Endometrium (tissue), 2 donors: ENCODE measurements around the gene AOPEP.

Source experiments
- FAIRE-seq: peaks from 2 replicates; lab custom pipeline; 2012; peaks lifted over from hg19 to GRCh38; lab: Jason Lieb, UNC
- donor health status: control.
- donor health status: control.

The AOPEP gene

DNA sequence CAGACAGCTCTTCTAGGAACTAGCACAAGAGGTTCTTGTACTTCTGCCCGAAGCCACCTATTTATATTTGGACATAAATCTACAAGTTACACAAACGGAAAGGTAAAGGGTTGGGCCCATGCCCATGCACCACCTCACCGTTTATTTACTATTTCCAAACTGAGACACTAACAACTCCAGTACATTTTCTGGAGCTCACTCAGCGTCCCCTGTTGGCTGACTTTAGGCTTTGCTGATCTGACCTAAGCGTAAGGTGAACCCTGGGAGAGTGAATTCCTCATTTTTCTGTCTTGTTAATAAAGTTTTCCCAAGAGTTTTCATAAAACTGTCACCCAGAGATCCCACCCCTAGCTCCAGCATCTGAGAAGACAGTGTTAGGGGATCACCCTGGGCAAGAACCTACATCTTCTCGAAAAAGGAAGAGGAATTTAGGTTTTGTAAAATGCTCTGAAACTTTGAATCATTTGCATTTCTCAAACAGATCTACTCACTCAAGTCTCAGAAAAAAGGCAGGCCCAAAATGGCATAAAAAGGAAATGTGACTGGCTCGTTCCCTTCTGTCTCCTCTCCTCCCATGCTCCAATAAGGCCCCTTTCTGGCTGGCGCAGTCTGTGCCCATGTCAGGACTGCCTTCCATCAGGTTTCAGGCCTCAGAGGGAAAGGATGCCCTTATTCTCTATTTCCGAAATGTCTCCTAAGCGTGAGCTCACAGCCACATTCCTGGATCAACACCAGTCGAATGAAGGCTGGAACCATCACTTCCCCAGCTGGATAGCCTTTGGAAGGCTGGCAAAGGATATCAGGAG is 389.7 kb downstream of the AOPEP start:
- no peak for FAIRE-seq

DNA sequence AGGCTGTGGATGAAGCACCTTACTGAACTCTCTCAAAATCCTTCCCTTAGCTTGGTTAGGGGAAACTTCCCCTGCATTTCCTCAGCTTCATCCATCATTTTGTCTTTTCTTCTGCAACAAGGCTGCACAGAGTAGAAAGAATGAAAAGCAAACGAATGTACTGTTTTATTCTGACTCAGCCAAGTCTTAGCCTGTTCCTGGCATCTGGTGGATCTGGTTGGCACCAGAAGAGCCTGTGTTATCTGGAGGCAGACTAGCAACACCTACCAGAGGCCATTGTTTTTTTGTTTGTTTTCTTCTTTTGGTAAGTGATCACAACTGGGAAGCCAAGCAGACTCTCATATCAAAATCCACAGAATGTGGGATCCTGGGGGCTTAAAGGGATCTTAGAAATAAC is 390.3 kb downstream of the AOPEP start:
- FAIRE-seq: no peak

DNA sequence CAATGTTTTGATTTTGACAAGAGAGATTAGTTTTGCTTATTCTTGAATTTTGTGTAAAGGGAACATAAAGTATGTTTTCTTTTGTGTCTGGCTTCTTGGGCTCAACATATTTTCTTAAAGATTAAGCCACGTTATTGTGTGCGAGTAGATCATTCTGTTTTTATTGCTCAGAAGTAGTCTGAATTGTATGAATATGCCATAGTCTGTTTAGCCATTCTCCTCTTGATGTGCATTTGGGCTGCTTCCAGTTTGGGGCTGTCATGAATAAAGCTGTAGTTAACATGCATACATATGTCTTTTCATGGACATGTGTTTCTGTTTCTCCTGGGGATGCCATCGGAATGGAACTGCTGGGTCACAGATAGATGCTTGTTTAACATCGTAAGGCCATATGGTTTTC is 392.1 kb downstream of the AOPEP start:
- FAIRE-seq: no peak

DNA sequence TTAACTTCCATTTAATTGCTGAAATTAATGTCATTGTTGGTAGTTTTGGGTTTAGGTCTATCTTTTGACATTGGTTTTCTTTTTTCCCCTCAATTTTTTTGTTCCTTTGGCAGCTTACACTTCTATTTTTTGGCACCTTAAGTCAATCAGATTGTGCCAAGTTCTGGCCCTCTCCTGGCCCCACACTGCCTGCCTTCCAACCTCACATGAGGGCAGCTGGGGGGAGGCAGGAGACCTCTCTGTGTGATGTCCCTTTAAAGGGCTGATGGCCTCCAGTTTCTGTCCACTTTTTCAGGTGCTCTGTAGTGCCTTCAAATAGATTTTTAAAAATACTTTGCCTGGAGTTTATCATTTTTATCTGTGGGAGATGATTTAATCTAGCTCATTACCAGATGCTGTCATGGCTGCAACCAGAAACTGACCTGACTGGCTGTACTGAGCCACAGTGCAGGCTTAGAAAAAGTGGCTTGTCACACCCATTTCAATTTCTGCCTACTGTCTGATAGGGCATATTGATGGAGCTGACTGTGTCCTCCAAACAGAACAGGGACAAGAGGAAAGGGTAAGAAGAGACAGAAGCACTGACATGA is 394.4 kb downstream of the AOPEP start:
- no peak for FAIRE-seq

DNA sequence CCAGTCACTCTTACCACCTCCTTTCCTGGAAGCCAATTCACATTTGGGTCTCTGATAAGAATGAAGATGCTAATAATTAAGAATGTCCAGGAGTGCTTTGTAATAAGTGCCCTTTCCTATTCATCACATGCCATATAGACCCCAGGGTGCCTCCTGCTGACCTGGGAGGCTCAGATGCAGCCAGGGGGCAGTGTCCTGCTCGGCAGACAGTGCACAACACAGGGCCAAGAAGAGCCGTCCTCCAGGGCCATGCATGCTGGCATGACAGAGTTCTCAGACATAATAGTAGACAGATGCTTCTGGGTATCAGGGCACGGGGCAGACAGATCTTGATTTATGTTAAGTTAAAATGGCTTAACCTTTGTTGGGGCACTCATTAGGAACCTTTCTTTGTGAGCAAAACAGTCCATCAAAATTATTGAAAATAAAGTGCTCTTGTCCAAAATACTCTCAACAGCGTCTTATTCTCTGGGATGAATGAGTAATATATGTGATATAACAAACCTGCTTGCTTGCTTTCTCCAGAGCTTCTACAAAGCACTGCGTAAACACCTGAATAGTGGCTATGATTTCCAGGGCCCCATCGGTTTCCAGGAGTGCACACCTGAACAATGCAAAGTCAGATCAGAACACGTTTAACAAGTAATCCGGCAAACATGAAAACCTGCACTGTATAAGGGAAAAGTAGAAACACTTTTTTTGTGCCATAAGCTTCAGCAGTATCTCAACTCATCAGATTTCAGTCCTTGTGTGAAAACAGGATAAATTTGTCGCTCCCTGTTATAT is 398.3 kb downstream of the AOPEP start:
- no peak for FAIRE-seq

DNA sequence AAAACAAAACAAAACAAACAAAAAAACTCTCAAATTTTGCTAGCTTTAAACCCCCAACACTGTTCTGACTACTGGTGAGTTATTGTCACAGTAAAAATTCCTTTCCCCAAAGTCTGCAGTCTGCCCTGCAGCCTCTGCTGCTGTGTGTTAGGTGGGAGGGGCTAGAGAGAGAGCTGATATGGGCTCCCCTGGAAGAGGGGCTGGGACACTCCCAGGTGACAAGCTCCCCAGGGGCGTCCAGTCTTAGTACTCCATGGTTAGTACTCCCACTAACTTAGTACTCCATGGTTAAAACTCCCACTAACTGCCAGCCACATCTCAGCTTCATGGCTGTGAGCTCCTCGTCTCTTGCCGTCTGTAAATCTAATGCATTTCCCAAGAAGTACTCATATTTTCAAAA is 399.2 kb downstream of the AOPEP start:
- no peak for FAIRE-seq

DNA sequence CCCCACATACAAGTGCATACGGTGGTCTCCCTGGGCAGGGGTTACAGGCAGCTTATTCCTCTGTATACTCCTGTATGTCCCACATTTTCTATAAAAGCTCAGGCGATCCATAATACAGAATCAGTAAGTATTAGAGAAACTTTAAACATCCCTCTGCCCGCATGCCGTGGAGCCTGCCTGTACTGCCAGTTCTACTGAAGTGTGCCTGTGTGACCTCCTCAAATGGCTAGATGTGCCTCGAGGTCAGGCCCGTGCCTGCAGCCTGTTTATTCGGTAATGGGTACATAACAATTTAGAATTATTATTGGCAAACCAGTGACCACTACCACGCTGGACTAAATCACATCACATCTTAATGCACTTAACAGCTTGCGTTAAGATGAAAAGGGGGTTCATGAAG is 400.2 kb downstream of the AOPEP start:
- FAIRE-seq: no peak

DNA sequence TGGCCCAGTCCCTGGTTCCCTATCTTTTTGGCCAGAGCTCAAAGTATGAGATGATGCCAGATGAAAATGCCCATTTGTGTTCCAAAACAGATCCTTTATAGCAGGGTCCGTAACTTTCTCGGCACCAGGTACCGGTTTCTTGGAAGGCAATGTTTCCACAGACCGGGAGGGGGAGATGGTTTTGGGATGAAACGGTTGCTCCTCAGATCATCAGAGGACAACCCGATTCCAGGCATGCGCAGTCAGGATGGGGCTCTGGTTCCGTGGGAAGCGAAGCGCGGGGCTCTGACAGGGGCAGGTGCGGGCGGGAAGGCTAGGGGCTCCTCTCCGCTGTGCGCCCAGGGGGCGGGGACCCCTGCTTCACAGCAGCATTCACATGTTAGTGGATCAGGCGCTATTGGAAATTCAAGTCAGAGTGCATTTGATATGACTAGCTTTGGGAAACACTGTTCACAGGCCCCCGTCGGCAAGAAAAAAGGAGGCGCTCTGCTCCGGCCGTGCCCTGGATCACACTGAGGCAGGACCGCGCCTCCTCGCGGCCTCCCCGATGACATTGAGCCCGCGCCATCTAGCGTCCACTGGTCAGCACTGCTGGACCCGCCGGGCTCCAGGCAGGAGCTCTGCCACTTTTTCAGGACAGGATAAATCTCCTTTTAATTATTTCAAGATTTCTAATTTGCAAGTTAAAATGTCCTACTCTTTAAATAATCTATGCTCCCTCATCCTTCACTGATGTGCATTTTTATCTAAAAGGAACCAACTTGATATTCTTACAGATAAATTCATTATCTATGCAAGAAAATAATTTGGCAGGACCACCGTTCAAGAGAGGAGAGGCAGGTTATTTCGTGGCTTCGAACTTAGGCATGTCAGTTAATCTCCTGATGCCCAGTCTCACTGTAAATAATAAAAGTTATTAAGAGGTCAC is 401.0 kb downstream of the AOPEP start:
- peak; percentile 65 for FAIRE-seq

DNA sequence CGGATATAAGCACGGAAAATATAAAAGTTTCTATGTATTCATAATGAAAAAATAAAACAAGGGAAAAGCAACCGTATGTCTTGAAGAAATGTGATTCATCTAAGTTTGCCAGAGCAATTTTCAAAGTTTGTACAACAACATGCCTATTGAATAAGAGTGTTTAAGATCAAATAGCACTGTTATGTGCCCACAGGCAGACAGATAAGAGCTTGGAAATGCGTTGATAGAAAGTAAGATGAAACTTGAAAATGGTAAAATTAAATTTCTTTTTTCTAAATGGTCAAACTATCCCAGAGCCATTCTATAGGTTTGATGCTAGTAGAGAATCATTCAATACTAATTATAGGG is 401.7 kb downstream of the AOPEP start:
- no peak for FAIRE-seq

DNA sequence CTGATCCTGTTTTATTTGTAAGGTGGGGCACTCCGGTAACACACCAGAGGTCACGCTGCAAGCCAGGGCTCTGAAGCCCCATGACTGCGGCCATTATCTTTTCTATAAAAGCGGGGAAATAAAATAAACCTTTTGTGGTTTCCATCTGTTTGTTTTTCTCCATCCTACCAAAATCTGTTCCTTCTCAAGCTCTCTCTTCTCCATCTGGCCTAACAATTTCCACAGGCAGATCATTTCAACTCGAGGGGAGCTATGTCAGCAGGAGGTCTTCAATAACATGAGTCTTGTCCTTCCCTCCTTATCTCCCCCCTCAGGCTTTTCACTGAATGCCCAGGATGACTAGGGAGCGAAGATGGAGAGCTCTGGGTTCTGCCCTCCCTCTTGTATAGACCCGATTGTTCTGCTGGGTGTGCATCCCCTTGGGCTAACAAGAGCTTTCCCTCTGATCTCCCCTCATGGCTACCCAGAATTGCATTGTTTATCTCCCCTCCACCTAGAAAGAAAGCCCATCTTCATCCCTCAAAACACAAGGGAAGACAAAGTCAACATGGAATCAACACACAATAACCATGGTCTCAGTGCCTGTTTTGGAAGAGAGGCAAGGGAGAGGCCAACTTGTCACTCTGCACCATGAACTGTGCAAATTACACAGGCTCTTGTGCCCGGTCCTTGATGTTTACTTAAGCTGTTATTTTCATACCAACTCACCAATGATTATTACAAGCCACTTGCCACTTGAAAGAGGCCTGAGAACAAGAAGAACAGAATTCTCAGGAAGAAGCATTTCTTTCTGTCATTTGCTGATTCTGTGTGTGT is 403.2 kb downstream of the AOPEP start:
- peak; percentile 91 for FAIRE-seq

DNA sequence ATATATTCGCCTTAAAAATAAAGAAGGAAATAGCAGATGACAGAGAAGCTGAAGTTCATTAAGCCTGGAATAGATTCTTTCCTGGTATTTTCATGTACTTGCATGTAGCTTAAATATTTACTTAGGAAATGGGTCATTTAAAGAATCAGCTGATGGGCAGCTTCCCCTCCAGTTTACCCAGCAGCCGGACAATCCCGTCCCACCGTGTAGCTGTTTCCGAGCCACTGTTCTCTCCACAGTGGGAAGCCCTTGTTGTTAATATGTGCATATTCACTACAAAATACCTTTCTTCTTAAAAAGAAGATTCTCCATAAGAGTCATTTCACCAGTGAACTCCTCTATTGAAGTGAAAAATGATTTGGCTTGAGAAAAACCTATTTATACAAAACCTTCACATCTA is 404.0 kb downstream of the AOPEP start:
- no peak for FAIRE-seq

DNA sequence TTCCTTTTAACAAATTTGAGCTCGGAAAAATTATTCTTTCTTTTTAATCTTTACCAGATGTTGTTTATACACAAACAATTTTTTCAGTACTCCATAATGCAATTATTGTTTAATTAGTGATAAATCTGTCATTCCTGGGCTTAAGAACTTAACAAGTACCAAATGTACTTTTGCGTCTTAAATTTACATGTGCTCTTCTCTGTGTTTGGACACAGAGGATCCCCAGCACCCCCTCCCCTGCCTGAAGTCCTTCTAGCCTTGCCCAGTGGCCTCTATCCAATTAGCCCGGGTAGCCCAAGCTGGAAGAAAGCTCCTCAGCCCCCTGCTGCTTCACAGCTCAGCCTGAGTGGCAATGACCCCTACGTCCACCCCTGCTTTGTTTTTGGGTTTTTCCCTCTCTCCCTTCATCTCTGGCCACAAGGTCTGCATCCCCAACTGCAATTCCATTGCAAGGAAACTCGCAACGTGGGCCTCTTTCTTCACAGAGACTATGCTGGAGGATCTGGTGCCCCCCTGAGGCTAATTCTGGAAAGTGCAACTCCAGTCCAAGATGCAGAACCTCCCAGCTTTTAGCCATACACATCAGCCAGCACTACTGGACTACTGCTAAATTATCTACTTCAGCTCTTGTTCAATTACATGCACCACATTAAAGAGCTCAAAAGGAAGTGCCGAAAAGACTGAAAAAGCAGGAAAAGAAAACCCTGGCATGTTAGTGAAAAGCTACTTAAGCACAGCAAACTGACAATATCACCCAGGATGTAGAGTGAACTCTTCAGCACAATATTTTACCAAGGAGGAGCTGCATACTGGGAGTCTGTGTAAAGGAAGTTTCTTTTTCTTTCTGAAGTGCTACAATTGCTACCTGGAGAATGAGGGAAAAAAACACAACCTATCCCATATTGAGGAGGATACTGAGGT is 404.8 kb downstream of the AOPEP start:
- FAIRE-seq: peak; percentile 99

DNA sequence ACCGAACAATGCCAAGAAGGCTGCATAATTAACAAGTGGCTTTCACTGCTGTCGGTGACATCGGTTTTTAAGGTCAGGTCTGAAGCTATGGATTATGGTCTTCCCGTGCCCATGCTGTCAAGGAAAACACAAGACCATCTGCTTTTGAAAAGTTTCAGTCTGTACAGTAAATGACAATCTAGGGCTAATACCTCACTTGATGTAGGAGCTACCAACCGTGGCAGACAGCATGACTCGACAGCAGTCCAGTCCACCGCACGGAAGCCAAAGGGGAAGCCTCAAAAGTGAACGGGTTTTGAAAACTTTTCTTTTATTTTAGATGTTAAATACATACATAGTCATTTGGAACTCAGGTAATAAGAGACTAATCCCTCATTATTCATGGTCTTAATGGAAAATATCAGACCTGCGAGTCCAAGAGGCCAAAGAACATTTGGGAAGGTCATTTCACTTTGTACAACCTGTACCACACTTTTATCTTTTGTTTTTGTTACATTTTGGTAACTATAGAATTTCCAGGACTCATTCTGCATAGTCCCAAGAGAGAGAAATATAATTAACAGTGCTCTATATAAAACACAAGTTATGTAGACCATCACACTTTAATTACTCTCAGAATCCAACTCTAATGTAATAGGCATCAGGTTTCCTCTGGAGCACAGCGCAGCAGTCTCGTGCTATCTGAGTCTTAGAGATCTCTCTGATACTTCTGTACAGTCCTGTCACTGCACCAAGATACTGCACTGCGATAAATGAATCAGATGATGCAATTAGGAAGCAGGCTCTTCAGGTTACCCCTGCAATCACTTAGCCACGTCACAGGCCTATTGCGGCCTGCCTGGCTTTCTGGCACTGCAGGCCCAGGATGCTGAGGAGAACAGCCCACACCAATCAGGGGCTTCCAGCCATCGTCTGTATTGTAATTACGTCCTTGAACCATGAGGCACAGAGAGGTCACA is 406.1 kb downstream of the AOPEP start:
- no peak for FAIRE-seq

DNA sequence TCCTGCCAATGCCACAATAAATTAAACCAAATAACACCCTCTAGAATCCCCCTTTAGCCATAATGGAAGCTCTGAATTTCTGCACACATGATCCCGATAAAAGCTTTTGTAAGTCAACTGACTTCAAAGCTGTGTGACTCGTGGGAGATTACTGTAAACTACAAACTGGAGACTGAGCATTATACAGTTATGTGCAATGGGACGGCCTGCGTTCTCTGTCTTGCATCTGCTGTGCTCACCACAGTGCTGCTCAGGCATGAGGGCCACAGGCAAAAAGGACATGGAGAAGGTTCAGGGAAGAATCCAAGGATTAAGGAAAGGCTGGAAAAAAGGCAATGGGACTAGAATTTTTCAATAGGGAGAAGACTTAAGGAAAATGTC is 406.8 kb downstream of the AOPEP start:
- no peak for FAIRE-seq

DNA sequence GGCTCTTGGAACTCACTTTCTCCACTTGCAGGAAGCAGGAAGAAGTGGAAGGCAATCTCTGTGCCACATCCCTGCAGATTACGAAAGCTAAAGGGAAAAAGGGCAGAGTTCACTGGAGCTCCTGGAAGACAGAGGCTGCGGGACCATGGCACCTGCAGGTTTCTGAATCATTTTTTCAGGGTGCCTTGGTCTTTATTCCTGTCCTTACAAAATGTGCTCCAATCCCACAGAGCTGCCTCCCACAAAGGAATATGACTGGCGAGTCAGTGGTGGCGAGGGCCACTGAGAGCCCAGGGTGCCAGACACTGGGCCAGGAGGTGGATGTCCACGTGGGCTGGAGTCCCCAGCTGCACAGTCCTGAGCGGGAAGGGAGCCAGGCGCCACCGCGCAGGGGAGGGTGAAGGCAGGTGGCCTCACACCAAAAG is 408.0 kb downstream of the AOPEP start:
- no peak for FAIRE-seq

DNA sequence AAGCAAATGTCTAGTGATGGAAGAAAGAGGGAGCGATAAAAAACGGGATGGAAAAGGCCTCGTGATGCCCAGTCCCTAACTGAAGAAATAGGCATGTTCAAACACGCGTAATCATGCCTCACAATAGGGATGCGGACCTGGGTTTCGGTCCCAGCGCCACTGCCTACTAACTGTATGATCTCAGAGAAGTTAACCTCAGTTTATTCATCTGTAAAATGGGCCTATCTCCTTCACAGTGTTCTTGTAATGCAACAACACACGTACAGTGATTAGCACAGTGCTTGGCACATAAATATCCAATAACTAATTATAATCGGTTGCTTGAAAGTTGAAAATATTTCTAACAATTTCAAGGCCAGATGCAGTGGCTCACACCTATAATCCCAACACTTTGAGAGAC is 409.3 kb downstream of the AOPEP start:
- FAIRE-seq: no peak
